Measurements from ENCODE around the gene DPH7.

DNA sequence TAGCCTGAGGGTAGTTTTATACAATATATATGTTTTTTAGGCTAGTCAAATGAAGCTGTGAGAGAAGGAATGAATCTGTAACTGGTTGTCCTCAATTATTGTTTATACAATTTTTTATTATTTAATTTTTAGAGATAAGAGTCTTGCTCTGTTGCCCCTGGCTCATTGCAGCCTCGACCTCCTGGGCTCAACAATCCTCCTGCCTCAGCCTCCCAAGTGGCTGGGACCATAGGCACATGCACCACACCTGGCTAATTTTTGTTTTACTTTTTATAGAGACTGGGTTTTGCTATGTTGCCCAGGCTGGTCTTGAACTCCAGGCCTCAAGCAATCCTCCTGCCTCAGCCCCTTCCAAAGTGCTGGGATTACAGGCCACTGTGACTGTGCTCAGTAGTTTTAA is 24.4 kb downstream of the DPH7 start:
- TF ChIP-seq, protein P1, sequence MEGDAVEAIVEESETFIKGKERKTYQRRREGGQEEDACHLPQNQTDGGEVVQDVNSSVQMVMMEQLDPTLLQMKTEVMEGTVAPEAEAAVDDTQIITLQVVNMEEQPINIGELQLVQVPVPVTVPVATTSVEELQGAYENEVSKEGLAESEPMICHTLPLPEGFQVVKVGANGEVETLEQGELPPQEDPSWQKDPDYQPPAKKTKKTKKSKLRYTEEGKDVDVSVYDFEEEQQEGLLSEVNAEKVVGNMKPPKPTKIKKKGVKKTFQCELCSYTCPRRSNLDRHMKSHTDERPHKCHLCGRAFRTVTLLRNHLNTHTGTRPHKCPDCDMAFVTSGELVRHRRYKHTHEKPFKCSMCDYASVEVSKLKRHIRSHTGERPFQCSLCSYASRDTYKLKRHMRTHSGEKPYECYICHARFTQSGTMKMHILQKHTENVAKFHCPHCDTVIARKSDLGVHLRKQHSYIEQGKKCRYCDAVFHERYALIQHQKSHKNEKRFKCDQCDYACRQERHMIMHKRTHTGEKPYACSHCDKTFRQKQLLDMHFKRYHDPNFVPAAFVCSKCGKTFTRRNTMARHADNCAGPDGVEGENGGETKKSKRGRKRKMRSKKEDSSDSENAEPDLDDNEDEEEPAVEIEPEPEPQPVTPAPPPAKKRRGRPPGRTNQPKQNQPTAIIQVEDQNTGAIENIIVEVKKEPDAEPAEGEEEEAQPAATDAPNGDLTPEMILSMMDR (IDR thresholded peaks at IDR 0.05; ENCODE audit: low read depth, low read length) = no peak
- no peak for TF ChIP-seq EZH2phosphoT487 (IDR thresholded peaks at IDR 0.05; ENCODE audit: low read depth)
